Daoy (cell line): ENCODE measurements around the gene GALR1. TPM values are rescaled to one million over a fixed set of nuclear protein-coding genes. Genes with fewer than 3 reads are reported as not detected.
"Not testable (repeated sequence)": the region's sequence is repeated elsewhere in the genome, so short reads cannot be mapped to it uniquely, and the experiment has no call there.

Experiments
- DNase-seq: peaks from one replicate; pipeline ENCODE4 v3.0.0-alpha.2; 2015; ENCODE audit warnings: low read depth
- total RNA-seq: library from RNA; depleted of rRNA; stranded (reverse); fragments of >200 nt; shearing (Covaris generic); gene quantifications from 2 replicates; pipeline ENCODE4 v1.2.3, GENCODE V29; 2014

Gene GALR1
- total RNA-seq, 1 experiment from 2014 or later: not detected

- DNase-seq: no peak
These were observed 1.5 kb downstream of the GALR1 start for GRCh38 chr18:77250926-77251729.

GRCh38 chr18:77251730-77252050 is 2.0 kb downstream of the GALR1 start:
- no peak for DNase-seq

- no peak for DNase-seq
These were observed 5.2 kb downstream of the GALR1 start for GRCh38 chr18:77254711-77255405.

DNA sequence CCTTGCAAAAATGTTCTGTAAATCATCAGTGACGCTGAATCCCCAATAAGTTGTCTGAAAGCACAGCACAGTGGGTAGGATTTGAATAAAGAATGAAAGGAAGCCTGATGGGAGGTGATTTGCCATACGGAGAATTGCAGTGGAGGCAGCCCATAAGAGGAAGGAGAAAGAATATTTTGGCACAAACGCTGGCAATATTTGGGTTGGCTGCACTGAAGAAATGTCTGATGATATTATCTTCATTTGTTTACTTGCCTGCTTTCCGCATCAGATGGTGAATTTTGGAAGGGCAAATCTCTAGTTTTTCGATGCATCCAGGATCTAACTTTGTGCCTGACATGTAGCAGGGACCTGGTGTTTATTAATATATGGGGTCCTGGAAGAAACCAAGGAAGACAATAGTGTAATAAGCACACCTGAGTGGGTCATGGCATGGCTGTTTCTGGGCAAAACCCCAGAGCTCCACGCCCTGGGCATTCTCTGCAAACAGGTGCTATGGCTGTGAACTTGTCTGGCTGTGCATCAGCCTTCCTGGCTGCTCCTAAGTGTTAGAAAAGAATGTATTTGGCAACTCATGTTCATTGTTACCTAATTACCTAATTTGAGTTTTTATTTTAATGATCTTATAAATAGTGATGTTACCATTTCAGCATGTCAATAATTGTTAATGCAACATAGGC is 5.9 kb downstream of the GALR1 start:
- DNase-seq: no peak

DNA sequence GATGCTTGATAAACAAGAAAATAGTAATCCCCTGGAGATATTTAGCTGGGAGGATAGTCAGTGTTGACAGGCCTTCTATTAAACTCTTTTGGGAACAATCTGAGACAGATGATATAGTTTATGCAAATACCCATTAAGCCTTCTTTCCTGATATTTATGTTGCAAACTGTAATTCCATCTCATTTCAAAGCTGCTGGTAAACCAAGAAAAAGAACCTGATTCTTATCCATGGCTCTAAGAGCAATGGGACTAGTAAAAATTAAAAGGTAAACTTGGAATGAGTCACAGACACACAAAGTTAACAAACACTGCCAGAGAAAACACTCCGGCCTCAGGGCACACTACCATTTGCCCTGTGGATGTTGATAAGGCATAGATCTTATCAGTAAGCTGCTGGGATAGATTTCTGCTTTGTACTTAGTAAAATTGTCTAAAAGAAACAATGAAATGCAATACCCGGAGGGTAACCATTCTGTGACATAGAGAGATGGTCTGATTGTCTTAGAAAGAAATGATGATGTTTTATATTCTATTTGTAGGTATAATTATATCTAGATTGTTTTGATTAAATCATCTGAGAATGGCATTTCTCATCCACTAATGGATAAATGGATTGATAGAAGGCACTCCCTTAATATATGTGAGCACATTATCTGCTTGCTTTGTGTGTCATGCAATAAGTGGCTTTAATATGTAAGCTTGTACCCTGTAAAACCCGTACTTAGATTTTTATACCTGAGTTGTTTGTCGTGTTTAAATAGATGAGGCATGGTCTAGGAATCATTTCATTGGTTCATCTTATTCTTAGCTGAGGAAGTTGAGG is 13.2 kb downstream of the GALR1 start:
- DNase-seq: peak; percentile 34

- DNase-seq: no peak
These were observed 13.8 kb downstream of the GALR1 start for GRCh38 chr18:77263466-77263763.

DNA sequence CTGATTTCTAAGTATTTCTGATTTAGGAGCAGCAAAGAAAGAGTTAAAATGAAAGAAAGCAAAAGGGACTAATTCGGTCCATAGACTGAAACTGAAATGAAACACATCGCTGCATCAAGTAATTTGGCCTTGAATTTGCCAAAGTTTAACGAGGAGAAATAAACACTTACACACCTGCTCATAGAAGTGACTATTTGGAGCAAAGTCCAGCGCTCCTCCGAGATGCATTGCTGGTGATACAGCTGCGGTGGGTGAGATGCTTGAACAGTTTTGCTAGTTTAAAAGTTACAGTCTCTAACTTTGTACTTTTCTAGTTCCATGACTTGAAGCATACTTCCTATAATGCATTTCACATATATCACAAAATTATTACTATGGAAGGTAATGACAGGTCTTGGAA is 18.3 kb downstream of the GALR1 start:
- no peak for DNase-seq

DNA sequence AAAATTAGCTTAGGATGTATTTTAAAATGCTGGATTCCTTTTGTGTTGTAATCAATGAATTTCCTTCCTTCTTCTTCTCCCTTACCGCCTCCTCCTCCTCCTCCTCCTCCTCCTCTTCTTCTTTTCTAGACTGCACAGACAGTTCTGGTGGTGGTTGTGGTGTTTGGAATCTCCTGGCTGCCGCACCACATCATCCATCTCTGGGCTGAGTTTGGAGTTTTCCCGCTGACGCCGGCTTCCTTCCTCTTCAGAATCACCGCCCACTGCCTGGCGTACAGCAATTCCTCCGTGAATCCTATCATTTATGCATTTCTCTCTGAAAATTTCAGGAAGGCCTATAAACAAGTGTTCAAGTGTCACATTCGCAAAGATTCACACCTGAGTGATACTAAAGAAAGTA is 18.8 kb downstream of the GALR1 start:
- no peak for DNase-seq

GRCh38 chr18:77271576-77272481 is 22.2 kb downstream of the GALR1 start:
- DNase-seq: peak; percentile 61

DNA sequence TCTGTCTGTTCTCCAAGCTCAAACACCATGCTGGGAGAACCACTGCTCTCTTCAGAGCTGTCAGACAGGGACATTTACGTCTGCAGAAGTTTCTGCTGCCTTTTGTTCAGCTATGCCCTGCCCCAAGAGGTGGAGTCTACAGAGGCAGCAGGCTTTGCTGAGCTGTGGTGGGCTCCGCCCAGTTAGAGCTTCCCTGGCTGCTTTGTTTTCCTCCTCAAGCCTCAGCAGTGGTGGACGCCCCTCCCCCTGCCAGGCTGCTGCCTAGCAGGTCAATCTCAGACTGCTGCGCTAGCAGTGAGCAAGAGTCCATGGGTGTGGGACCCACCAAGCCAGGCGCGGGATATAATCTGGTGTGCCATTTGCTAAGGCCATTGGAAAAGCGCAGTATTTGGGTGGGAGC is 41.2 kb downstream of the GALR1 start:
- DNase-seq: not testable (repeated sequence)

GRCh38 chr18:77298172-77298571 is 48.5 kb downstream of the GALR1 start:
- DNase-seq: no peak

- DNase-seq: peak; percentile 9
These were observed 50.1 kb downstream of the GALR1 start for GRCh38 chr18:77299706-77300105.

GRCh38 chr18:77300579-77300978 is 50.9 kb downstream of the GALR1 start:
- DNase-seq: no peak

DNA sequence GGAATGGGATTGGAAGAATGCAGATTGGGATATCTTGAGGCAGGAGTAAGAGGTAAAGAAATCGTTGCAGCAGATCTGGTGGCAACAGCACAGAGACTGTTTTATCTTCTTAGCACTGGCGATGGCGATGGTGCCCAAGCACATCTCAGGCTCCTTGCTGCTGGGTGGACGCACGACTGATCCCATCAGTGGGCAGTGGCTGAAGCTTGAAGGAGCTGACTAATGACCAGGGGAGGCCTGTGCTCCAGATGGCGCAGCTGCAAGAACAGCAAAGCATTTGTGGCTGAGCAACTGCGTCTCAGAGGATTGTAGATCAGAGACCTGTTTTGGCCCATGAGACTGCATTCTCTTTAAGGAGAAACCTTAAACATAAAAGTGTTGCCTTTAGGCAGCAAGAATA is 54.6 kb downstream of the GALR1 start:
- no peak for DNase-seq

GRCh38 chr18:77305676-77306075 is 56.0 kb downstream of the GALR1 start:
- no peak for DNase-seq

- peak; percentile 9 for DNase-seq
These were observed 58.6 kb downstream of the GALR1 start for GRCh38 chr18:77308216-77308615.

GRCh38 chr18:77314511-77314910 is 64.9 kb downstream of the GALR1 start:
- DNase-seq: no peak

DNA sequence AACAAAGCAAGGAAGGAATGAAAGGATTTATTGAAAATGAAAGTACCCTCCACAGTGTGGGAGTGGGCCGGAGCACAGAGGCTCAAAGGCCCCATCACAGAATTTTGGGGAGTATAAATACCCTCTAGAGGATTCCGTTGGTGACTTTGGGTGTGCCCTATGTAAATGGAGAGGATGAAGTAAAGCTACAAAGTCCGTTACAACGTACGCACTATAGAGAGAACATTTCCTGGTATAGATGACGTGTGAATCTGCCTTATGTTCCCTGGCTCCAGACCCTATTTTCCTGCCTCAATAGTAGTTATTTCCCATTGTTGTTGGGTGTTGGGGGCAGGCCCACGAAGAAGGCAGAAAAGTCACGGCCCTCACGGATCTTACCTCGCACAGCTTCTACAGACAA is 65.3 kb downstream of the GALR1 start:
- no peak for DNase-seq

- DNase-seq: no peak
These were observed 66.4 kb downstream of the GALR1 start for GRCh38 chr18:77316008-77316407.

GRCh38 chr18:77316641-77317040 is 67.0 kb downstream of the GALR1 start:
- DNase-seq: peak; percentile 43

GRCh38 chr18:77320971-77321559 is 71.4 kb downstream of the GALR1 start:
- DNase-seq: no peak
